ENCODE results near the gene RGS7BP.

Gene RGS7BP

GRCh38 chr5:64592730-64593341, 87.0 kb downstream of the RGS7BP start:
- no peak for TF ChIP-seq CTCF (IDR thresholded peaks at IDR 0.05; ENCODE audit: low read depth, low read length)
- DNase-seq (ENCODE audit: low read depth, low spot score), result no peak
- no peak overlapping the region for H3K4me3 ChIP-seq (ENCODE audit: low read depth, low read length)
- in situ Hi-C loops (cut with HindIII; ENCODE audit: low sequenced_read_pairs), result no loop called here

- DNase-seq (ENCODE audit: low read depth, low spot score), result no peak
- in situ Hi-C loops (cut with HindIII; ENCODE audit: low sequenced_read_pairs), result no loop called here
- H3K4me3 ChIP-seq (ENCODE audit: low read depth, low read length), result no peak overlapping the region
- TF ChIP-seq CTCF (IDR thresholded peaks at IDR 0.05; ENCODE audit: low read depth, low read length), result no peak
These were observed 88.2 kb downstream of the RGS7BP start for GRCh38 chr5:64594025-64594424.

- no peak for TF ChIP-seq CTCF (IDR thresholded peaks at IDR 0.05; ENCODE audit: low read depth, low read length)
- in situ Hi-C loops (cut with HindIII; ENCODE audit: low sequenced_read_pairs), result no loop called here
- no peak overlapping the region for H3K4me3 ChIP-seq (ENCODE audit: low read depth, low read length)
- DNase-seq (ENCODE audit: low read depth, low spot score), result no peak
These were observed 88.8 kb downstream of the RGS7BP start for GRCh38 chr5:64594601-64595000.

GRCh38 chr5:64595031-64595855, 89.4 kb downstream of the RGS7BP start:
- TF ChIP-seq CTCF (IDR thresholded peaks at IDR 0.05; ENCODE audit: low read depth, low read length), result peak; percentile 27
- no peak overlapping the region for H3K4me3 ChIP-seq (ENCODE audit: low read depth, low read length)
- DNase-seq (ENCODE audit: low read depth, low spot score), result no peak
- in situ Hi-C loops (cut with HindIII; ENCODE audit: low sequenced_read_pairs), result no loop called here

- no peak for TF ChIP-seq CTCF (IDR thresholded peaks at IDR 0.05; ENCODE audit: low read depth, low read length)
- in situ Hi-C loops (cut with HindIII; ENCODE audit: low sequenced_read_pairs), result no loop called here
- no peak overlapping the region for H3K4me3 ChIP-seq (ENCODE audit: low read depth, low read length)
- DNase-seq (ENCODE audit: low read depth, low spot score), result no peak
These were observed 93.4 kb downstream of the RGS7BP start for GRCh38 chr5:64599226-64599625.

- in situ Hi-C loops (cut with HindIII; ENCODE audit: low sequenced_read_pairs), result no loop called here
- no peak for DNase-seq (ENCODE audit: low read depth, low spot score)
- no peak overlapping the region for H3K4me3 ChIP-seq (ENCODE audit: low read depth, low read length)
- TF ChIP-seq CTCF (IDR thresholded peaks at IDR 0.05; ENCODE audit: low read depth, low read length), result no peak
These were observed 97.9 kb downstream of the RGS7BP start for GRCh38 chr5:64603676-64604075.
